Measurements from ENCODE around the gene ZDHHC24. TPM values are rescaled to one million over a fixed set of nuclear protein-coding genes. Genes with fewer than 3 reads are reported as not detected.
A peak's percentile ranks its signal among the peaks of the same experiment; 100 is the strongest.

The ZDHHC24 gene
- total RNA-seq, 1 donor from 2014 or later: 3.7 TPM

- peaks cover 11 to 16% (median 12%) of the 10 kb centered on the region in 3 donors for H3K4me1 ChIP-seq (ENCODE audit: control insufficient read depth in 3 of 3, insufficient read depth in 3 of 3, low read length in 3 of 3)
- peak overlapping the region; percentile 59 to 77 (median 69) for H3K4me3 ChIP-seq (ENCODE audit: low read length in 3 of 3)
- H3K27ac ChIP-seq (ENCODE audit: low read depth, low read length): no peak overlapping the region
- H3K27me3 ChIP-seq (ENCODE audit: control insufficient read depth in 3 of 3, insufficient read depth in 3 of 3, low read length in 3 of 3): no peaks in the 10 kb centered on the region
- H3K36me3 ChIP-seq (ENCODE audit: control insufficient read depth in 3 of 3, insufficient read depth in 3 of 3, low read length in 3 of 3): peaks cover 19 to 29% (median 27%) of the 10 kb centered on the region in 3 donors
- peak overlapping the region; percentile 51 to 89 (median 64) for H3K9ac ChIP-seq (ENCODE audit: low read depth in 1 of 3, low read length in 3 of 3)
- H3K9me3 ChIP-seq (ENCODE audit: control insufficient read depth in 3 of 3, low read length in 3 of 3): no peaks in the 10 kb centered on the region
These were observed 21.9 kb upstream of the ZDHHC24 start for GRCh38 chr11:66567787-66568123.

DNA sequence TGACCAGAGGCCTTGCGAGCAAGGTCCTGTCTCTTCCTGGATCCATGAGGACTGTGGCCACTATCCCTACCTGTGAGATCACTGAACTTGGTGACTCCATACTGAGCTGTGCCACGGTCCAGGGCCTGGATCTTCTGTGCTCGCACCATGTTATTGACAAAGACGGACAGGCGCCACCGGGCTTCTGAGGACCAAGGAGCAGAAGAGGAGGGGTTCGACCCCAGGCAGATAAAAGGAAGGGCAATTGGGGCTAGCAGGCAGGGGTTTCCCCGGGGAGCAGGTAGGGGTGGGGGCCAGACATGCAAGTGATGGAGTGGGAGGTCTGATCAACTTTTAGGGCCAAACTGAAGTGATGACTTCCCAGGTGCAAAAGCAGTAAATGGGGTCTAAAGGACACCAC is 20.4 kb upstream of the ZDHHC24 start:
- H3K27ac ChIP-seq (ENCODE audit: low read depth, low read length): no peak overlapping the region
- H3K36me3 ChIP-seq (ENCODE audit: control insufficient read depth in 3 of 3, insufficient read depth in 3 of 3, low read length in 3 of 3): peaks cover 35 to 40% (median 37%) of the 10 kb centered on the region in 3 donors

GRCh38 chr11:66564984-66565383 is 19.1 kb upstream of the ZDHHC24 start:
- no peaks in the 10 kb centered on the region for H3K9me3 ChIP-seq (ENCODE audit: control insufficient read depth in 3 of 3, low read length in 3 of 3)

More for the DNA sequence above, 20.4 kb upstream of the ZDHHC24 start:
- no peak overlapping the region for H3K4me3 ChIP-seq (ENCODE audit: low read length in 3 of 3)
- H3K9ac ChIP-seq (ENCODE audit: low read depth in 1 of 3, low read length in 3 of 3): no peak overlapping the region
- no peaks in the 10 kb centered on the region for H3K27me3 ChIP-seq (ENCODE audit: control insufficient read depth in 3 of 3, insufficient read depth in 3 of 3, low read length in 3 of 3)
- H3K9me3 ChIP-seq (ENCODE audit: control insufficient read depth in 3 of 3, low read length in 3 of 3): no peaks in the 10 kb centered on the region
- peaks cover 11 to 16% (median 12%) of the 10 kb centered on the region in 3 donors for H3K4me1 ChIP-seq (ENCODE audit: control insufficient read depth in 3 of 3, insufficient read depth in 3 of 3, low read length in 3 of 3)

GRCh38 chr11:66564538-66564937 is 18.7 kb upstream of the ZDHHC24 start:
- H3K9me3 ChIP-seq (ENCODE audit: control insufficient read depth in 3 of 3, low read length in 3 of 3): no peaks in the 10 kb centered on the region
- no peak overlapping the region for H3K4me3 ChIP-seq (ENCODE audit: low read length in 3 of 3)
- H3K27me3 ChIP-seq (ENCODE audit: control insufficient read depth in 3 of 3, insufficient read depth in 3 of 3, low read length in 3 of 3): no peaks in the 10 kb centered on the region
- H3K4me1 ChIP-seq (ENCODE audit: control insufficient read depth in 3 of 3, insufficient read depth in 3 of 3, low read length in 3 of 3): peaks cover 11 to 20% (median 12%) of the 10 kb centered on the region in 3 donors
- H3K9ac ChIP-seq (ENCODE audit: low read depth in 1 of 3, low read length in 3 of 3): no peak overlapping the region
- no peak overlapping the region for H3K27ac ChIP-seq (ENCODE audit: low read depth, low read length)
- H3K36me3 ChIP-seq (ENCODE audit: control insufficient read depth in 3 of 3, insufficient read depth in 3 of 3, low read length in 3 of 3): peaks cover 37 to 50% (median 46%) of the 10 kb centered on the region in 3 donors

More at GRCh38 chr11:66564984-66565383, 19.1 kb upstream of the ZDHHC24 start:
- no peak overlapping the region for H3K27ac ChIP-seq (ENCODE audit: low read depth, low read length)
- no peaks in the 10 kb centered on the region for H3K27me3 ChIP-seq (ENCODE audit: control insufficient read depth in 3 of 3, insufficient read depth in 3 of 3, low read length in 3 of 3)
- peaks cover 11 to 20% (median 12%) of the 10 kb centered on the region in 3 donors for H3K4me1 ChIP-seq (ENCODE audit: control insufficient read depth in 3 of 3, insufficient read depth in 3 of 3, low read length in 3 of 3)
- peaks cover 37 to 50% (median 46%) of the 10 kb centered on the region in 3 donors for H3K36me3 ChIP-seq (ENCODE audit: control insufficient read depth in 3 of 3, insufficient read depth in 3 of 3, low read length in 3 of 3)
- no peak overlapping the region for H3K4me3 ChIP-seq (ENCODE audit: low read length in 3 of 3)
- H3K9ac ChIP-seq (ENCODE audit: low read depth in 1 of 3, low read length in 3 of 3): no peak overlapping the region

DNA sequence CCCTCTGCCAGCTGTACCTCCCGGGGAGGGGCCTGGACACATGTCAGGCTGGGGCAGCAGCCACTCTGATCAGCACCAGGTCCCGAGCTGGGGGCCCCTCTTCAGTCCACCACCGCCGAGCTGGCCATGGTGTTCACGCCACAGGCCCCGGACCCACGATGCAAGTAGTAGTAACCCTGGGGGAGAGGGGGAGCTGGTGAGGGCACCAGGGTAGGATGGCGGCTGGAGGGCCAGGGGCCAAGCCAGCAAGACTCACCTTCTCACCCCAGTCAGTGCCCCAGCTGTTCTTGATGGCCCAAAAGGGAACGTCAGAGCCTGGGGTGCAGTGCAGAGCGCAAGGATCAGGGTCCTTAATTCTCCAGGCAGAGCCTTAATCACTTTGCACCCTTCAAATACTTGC is 18.0 kb upstream of the ZDHHC24 start:
- Histone ChIP-seq H3K4me1 (ENCODE audit: control insufficient read depth in 3 of 3, insufficient read depth in 3 of 3, low read length in 3 of 3) (peaks cover 13 to 19% (median 13%) of the 10 kb centered on the region in 3 donors), H3K4me3 (ENCODE audit: low read length in 3 of 3) (no peak overlapping the region), H3K9ac (ENCODE audit: low read depth in 1 of 3, low read length in 3 of 3) (no peak overlapping the region), H3K9me3 (ENCODE audit: control insufficient read depth in 3 of 3, low read length in 3 of 3) (no peaks in the 10 kb centered on the region), H3K36me3 (ENCODE audit: control insufficient read depth in 3 of 3, insufficient read depth in 3 of 3, low read length in 3 of 3) (peaks cover 37 to 50% (median 46%) of the 10 kb centered on the region in 3 donors), H3K27ac (ENCODE audit: low read depth, low read length) (no peak overlapping the region), H3K27me3 (ENCODE audit: control insufficient read depth in 3 of 3, insufficient read depth in 3 of 3, low read length in 3 of 3) (no peaks in the 10 kb centered on the region)

GRCh38 chr11:66562907-66563583 is 17.2 kb upstream of the ZDHHC24 start:
- Histone ChIP-seq H3K36me3 (ENCODE audit: control insufficient read depth in 3 of 3, insufficient read depth in 3 of 3, low read length in 3 of 3) (peaks cover 37 to 50% (median 49%) of the 10 kb centered on the region in 3 donors), H3K4me1 (ENCODE audit: control insufficient read depth in 3 of 3, insufficient read depth in 3 of 3, low read length in 3 of 3) (peaks cover 11 to 23% (median 15%) of the 10 kb centered on the region in 3 donors)

GRCh38 chr11:66562275-66562674 is 16.4 kb upstream of the ZDHHC24 start:
- Histone ChIP-seq H3K27ac (ENCODE audit: low read depth, low read length) (no peak overlapping the region), H3K9ac (ENCODE audit: low read depth in 1 of 3, low read length in 3 of 3) (no peak overlapping the region), H3K9me3 (ENCODE audit: control insufficient read depth in 3 of 3, low read length in 3 of 3) (no peaks in the 10 kb centered on the region), H3K27me3 (ENCODE audit: control insufficient read depth in 3 of 3, insufficient read depth in 3 of 3, low read length in 3 of 3) (peaks cover 5 to 7% (median 5%) of the 10 kb centered on the region in 3 donors), H3K4me1 (ENCODE audit: control insufficient read depth in 3 of 3, insufficient read depth in 3 of 3, low read length in 3 of 3) (peaks cover 4 to 23% (median 15%) of the 10 kb centered on the region in 3 donors), H3K36me3 (ENCODE audit: control insufficient read depth in 3 of 3, insufficient read depth in 3 of 3, low read length in 3 of 3) (peaks cover 37 to 56% (median 53%) of the 10 kb centered on the region in 3 donors), H3K4me3 (ENCODE audit: low read length in 3 of 3) (no peak overlapping the region)

More at GRCh38 chr11:66562907-66563583, 17.2 kb upstream of the ZDHHC24 start:
- no peak overlapping the region for H3K27ac ChIP-seq (ENCODE audit: low read depth, low read length)
- H3K9ac ChIP-seq (ENCODE audit: low read depth in 1 of 3, low read length in 3 of 3): no peak overlapping the region
- H3K4me3 ChIP-seq (ENCODE audit: low read length in 3 of 3): no peak overlapping the region
- H3K27me3 ChIP-seq (ENCODE audit: control insufficient read depth in 3 of 3, insufficient read depth in 3 of 3, low read length in 3 of 3): peaks cover 0 to 1% (median 0%) of the 10 kb centered on the region in 3 donors
- no peaks in the 10 kb centered on the region for H3K9me3 ChIP-seq (ENCODE audit: control insufficient read depth in 3 of 3, low read length in 3 of 3)

GRCh38 chr11:66561975-66562248 is 16.1 kb upstream of the ZDHHC24 start:
- H3K27ac ChIP-seq (ENCODE audit: low read depth, low read length): no peak overlapping the region
- H3K9me3 ChIP-seq (ENCODE audit: control insufficient read depth in 3 of 3, low read length in 3 of 3): no peaks in the 10 kb centered on the region
- H3K4me1 ChIP-seq (ENCODE audit: control insufficient read depth in 3 of 3, insufficient read depth in 3 of 3, low read length in 3 of 3): peaks cover 3 to 23% (median 19%) of the 10 kb centered on the region in 3 donors
- no peak overlapping the region for H3K4me3 ChIP-seq (ENCODE audit: low read length in 3 of 3)
- no peak overlapping the region for H3K9ac ChIP-seq (ENCODE audit: low read depth in 1 of 3, low read length in 3 of 3)
- peaks cover 34 to 57% (median 53%) of the 10 kb centered on the region in 3 donors for H3K36me3 ChIP-seq (ENCODE audit: control insufficient read depth in 3 of 3, insufficient read depth in 3 of 3, low read length in 3 of 3)
- H3K27me3 ChIP-seq (ENCODE audit: control insufficient read depth in 3 of 3, insufficient read depth in 3 of 3, low read length in 3 of 3): peaks cover 5 to 9% (median 8%) of the 10 kb centered on the region in 3 donors

- Histone ChIP-seq H3K9me3 (ENCODE audit: control insufficient read depth in 3 of 3, low read length in 3 of 3) (no peaks in the 10 kb centered on the region), H3K36me3 (ENCODE audit: control insufficient read depth in 3 of 3, insufficient read depth in 3 of 3, low read length in 3 of 3) (peaks cover 32 to 57% (median 53%) of the 10 kb centered on the region in 3 donors), H3K27ac (ENCODE audit: low read depth, low read length) (no peak overlapping the region)
These were observed 15.5 kb upstream of the ZDHHC24 start for GRCh38 chr11:66561178-66561974.

More at GRCh38 chr11:66561178-66561974, 15.5 kb upstream of the ZDHHC24 start:
- peaks cover 5 to 9% (median 8%) of the 10 kb centered on the region in 3 donors for H3K27me3 ChIP-seq (ENCODE audit: control insufficient read depth in 3 of 3, insufficient read depth in 3 of 3, low read length in 3 of 3)
- no peak overlapping the region for H3K4me3 ChIP-seq (ENCODE audit: low read length in 3 of 3)
- H3K4me1 ChIP-seq (ENCODE audit: control insufficient read depth in 3 of 3, insufficient read depth in 3 of 3, low read length in 3 of 3): peaks cover 3 to 24% (median 19%) of the 10 kb centered on the region in 3 donors
- no peak overlapping the region for H3K9ac ChIP-seq (ENCODE audit: low read depth in 1 of 3, low read length in 3 of 3)
